B cell (primary cell): Measurements from ENCODE around the gene RIOK1. TPM values are rescaled to one million over a fixed set of nuclear protein-coding genes. Genes with fewer than 3 reads are reported as not detected.

Source experiments
- ATAC-seq: fragments of 200-7000 bp; cut with Tn5 transposase; one replicate; pipeline ENCODE4 v1.10.0; 2021; ENCODE audit warnings: low read depth, mild to moderate bottlenecking, moderate number of reproducible peaks, moderate library complexity
- CTCF ChIA-PET: fragments of 350-600 bp; sonication (Branson Sonifier 250); formaldehyde crosslinking; loops from one replicate; lab custom pipeline; 2021; ENCODE audit warnings: antibody characterized with exemption, inconsistent platforms; lab: Charles Lee
- POLR2A ChIA-PET: fragments of 350-600 bp; sonication (Branson Sonifier 250); formaldehyde crosslinking; loops from one replicate; lab custom pipeline; 2021; ENCODE audit warnings: antibody characterized with exemption; lab: Charles Lee
- DNase-seq: peaks from one replicate; pipeline ENCODE4 v3.0.0; 2013
- H2AFZ ChIP-seq: 2 replicates; pipeline ENCODE4 v1.6.1; 2012; ENCODE audit warnings: mild to moderate bottlenecking, low read depth, low read length; ENCODE audit not compliant: insufficient read depth, poor library complexity, severe bottlenecking
- H3K27ac ChIP-seq, 2 donors: 1 replicate in 1 of 2; 2 replicates in 1 of 2; pipeline ENCODE4 v1.5.1; 2012 to 2013; ENCODE audit warnings: low read length in 2 of 2, mild to moderate bottlenecking in 2 of 2, moderate library complexity in 1 of 2
- H3K27me3 ChIP-seq, 4 experiments: fragments of 200-600 bp in 1 of 4; sonication (generic) in 1 of 4; replicated peaks in 1 of 4; 1 replicate in 2 of 4; 2 replicates in 2 of 4; pipeline versions ENCODE4 v1.6.1 to v1.7.0; 2013 to 2016; ENCODE audit warnings: low read length in 3 of 4, mild to moderate bottlenecking in 2 of 4, mixed read lengths in 1 of 4, moderate library complexity in 1 of 4; ENCODE audit not compliant: insufficient read depth in 4 of 4, control insufficient read depth in 3 of 4; ENCODE audit errors: control extremely low read depth in 1 of 4
- H3K36me3 ChIP-seq, 2 experiments: replicated peaks in 1 of 2; 1 replicate in 1 of 2; 2 replicates in 1 of 2; pipeline versions ENCODE4 v1.6.1 to v1.7.1; 2013; ENCODE audit warnings: low read length in 1 of 2; ENCODE audit not compliant: insufficient read depth in 2 of 2, control insufficient read depth in 1 of 2; ENCODE audit errors: control extremely low read depth in 1 of 2, extremely low read depth in 1 of 2
- H3K4me1 ChIP-seq, 2 donors: fragments of 200-600 bp in 1 of 2; sonication (generic) in 1 of 2; 1 replicate in 1 of 2; 2 replicates in 1 of 2; pipeline versions ENCODE4 v1.5.1 to v1.6.1; 2013 to 2017; ENCODE audit warnings: low read length in 2 of 2; ENCODE audit not compliant: control insufficient read depth in 2 of 2, insufficient read depth in 2 of 2
- H3K4me2 ChIP-seq: replicated peaks from 2 replicates; pipeline ENCODE3; 2012; ENCODE audit warnings: mild to moderate bottlenecking, low read depth, low read length; ENCODE audit not compliant: poor library complexity, severe bottlenecking
- H3K4me3 ChIP-seq, 5 experiments: fragments of 200-600 bp in 1 of 5; sonication (generic) in 1 of 5; 1 replicate in 3 of 5; 2 replicates in 2 of 5; pipeline versions ENCODE4 v1.5.1 to v1.7.0; 2011 to 2016; ENCODE audit warnings: low read length in 4 of 5, mild to moderate bottlenecking in 4 of 5, low read depth in 2 of 5, control low read depth in 1 of 5, moderate library complexity in 1 of 5; ENCODE audit not compliant: insufficient read depth in 1 of 5; ENCODE audit errors: control extremely low read depth in 1 of 5, extremely low read depth in 1 of 5
- H3K79me2 ChIP-seq: fragments of 200-600 bp; sonication (generic); one replicate; pipeline ENCODE4 v1.6.0; 2016; ENCODE audit warnings: low read length; ENCODE audit not compliant: control insufficient read depth, insufficient read depth
- H3K9ac ChIP-seq: fragments of 200-600 bp; sonication (generic); 2 replicates; pipeline ENCODE4 v1.6.1; 2017; ENCODE audit warnings: mild to moderate bottlenecking, low read length, moderate library complexity
- H3K9me3 ChIP-seq, 3 donors: one replicate each; pipeline versions ENCODE4 v1.6.1 to v1.7.1; 2013; ENCODE audit warnings: low read length in 2 of 3; ENCODE audit not compliant: control insufficient read depth in 2 of 3, insufficient read depth in 1 of 3; ENCODE audit errors: control extremely low read depth in 1 of 3
- H4K20me1 ChIP-seq: 2 replicates; pipeline ENCODE4 v1.6.0; 2012; ENCODE audit warnings: mild to moderate bottlenecking, low read length; ENCODE audit not compliant: insufficient read depth, control insufficient read depth, poor library complexity, severe bottlenecking
- H3K27ac Mint-ChIP-seq: one replicate; pipeline ENCODE4 v1.8.0; 2021; ENCODE audit warnings: mixed read lengths
- H3K27me3 Mint-ChIP-seq: one replicate; pipeline ENCODE4 v1.8.0; 2021; ENCODE audit warnings: mixed read lengths
- H3K4me1 Mint-ChIP-seq: one replicate; pipeline ENCODE4 v1.8.0; 2021; ENCODE audit warnings: mixed read lengths
- H3K4me3 Mint-ChIP-seq: one replicate; pipeline ENCODE4 v1.8.0; 2021; ENCODE audit warnings: mixed read lengths
- H3K9me3 Mint-ChIP-seq: one replicate; pipeline ENCODE4 v1.8.0; 2022; ENCODE audit warnings: mixed read lengths; ENCODE audit not compliant: insufficient read depth
- EZH2 ChIP-seq: IDR thresholded peaks from 2 replicates; pipeline ENCODE4 v1.6.1; 2012; ENCODE audit warnings: borderline replicate concordance, low read depth, mild to moderate bottlenecking, moderate library complexity, low read length; ENCODE audit not compliant: insufficient read depth, poor library complexity, severe bottlenecking
- WGBS: methylation state at CpG from one replicate; pipeline ENCODE4 v1.1.5; 2013; ENCODE audit warnings: missing lambda C conversion rate; ENCODE audit not compliant: insufficient coverage; 5-methylcytosine and 5-hydroxymethylcytosine counted together
- intact Hi-C: fragments of 100-400 bp; cut with micrococcal nuclease; formaldehyde crosslinking; loops from one replicate; pipeline ENCODE4 v1.10.0; 2022
- polyA plus RNA-seq: library from polyadenylated mRNA; depleted of rRNA; stranded (reverse); fragments of >200 nt; gene quantifications from 2 replicates; pipeline ENCODE4 v1.2.3, GENCODE V29; 2012
- total RNA-seq, 2 donors: library from RNA; stranded (reverse); fragments of 120-200 nt in 1 of 2; gene quantifications; 1 replicate in 1 of 2; 2 replicates in 1 of 2; pipeline versions ENCODE4 v1.2.3 to v1.2.4, GENCODE V29; 2013 to 2022
- TF ChIP-seq, protein P1 (sequence below): fragments of 200-600 bp; IDR thresholded peaks from one replicate; pipeline ENCODE4 v1.8.0; 2022; ENCODE audit warnings: antibody characterized with exemption, mild to moderate bottlenecking

The RIOK1 gene
- total and polyA plus RNA-seq, 2 donors (not counting 1 experiment from before 2014, with no cell fraction given): 13.9 to 25.9 TPM

DNA sequence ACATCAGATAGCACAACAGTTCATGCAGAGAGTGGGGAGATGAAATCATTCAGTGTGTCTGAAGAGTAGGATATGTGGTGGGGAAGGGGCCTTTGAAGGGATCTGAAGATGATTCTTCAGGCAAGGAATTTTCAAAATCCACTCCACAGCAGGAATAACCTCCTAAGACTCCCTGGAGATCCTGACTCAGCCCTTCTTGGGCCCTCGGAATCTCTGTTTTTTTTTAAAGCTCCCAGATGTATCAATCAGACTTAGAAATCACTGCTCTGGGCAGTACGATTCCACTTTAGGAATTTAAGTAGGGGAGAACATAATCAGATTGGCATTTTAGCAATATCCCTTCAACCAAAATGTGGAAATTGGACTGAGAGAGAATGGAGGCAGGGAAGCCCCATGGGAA lies 55.5 kb downstream of the RIOK1 start:
- Histone ChIP-seq H3K4me1 (peaks cover 0 to 9% of the 10 kb centered on the region in 2 donors), H3K9ac (no peak overlapping the region), H3K4me2 (no peak overlapping the region), H3K79me2 (no peaks in the 10 kb centered on the region), H4K20me1 (no peaks in the 10 kb centered on the region), H3K36me3 (no peaks in the 10 kb centered on the region), H3K27ac (no peak overlapping the region), H3K27me3 (no peaks in the 10 kb centered on the region), H3K9me3 (peaks cover 0 to 11% (median 0%) of the 10 kb centered on the region in 3 donors), H3K4me3 (no peak overlapping the region), H2AFZ (no peak overlapping the region)
- intact Hi-C loops: no loop called here
- ATAC-seq (no peak), DNase-seq (no peak)
- ChIA-PET CTCF (no interaction called here), POLR2A (no interaction called here)
- no peaks in the 10 kb centered on the region for H3K9me3 Mint-ChIP-seq
- H3K27me3 Mint-ChIP-seq: peaks cover 15% of the 10 kb centered on the region
- WGBS: no CpG with 5 or more reads among the region's 2 CpGs
- no peak overlapping the region for H3K4me3 Mint-ChIP-seq
- H3K4me1 Mint-ChIP-seq: peaks cover 5% of the 10 kb centered on the region
- TF ChIP-seq, protein P1, sequence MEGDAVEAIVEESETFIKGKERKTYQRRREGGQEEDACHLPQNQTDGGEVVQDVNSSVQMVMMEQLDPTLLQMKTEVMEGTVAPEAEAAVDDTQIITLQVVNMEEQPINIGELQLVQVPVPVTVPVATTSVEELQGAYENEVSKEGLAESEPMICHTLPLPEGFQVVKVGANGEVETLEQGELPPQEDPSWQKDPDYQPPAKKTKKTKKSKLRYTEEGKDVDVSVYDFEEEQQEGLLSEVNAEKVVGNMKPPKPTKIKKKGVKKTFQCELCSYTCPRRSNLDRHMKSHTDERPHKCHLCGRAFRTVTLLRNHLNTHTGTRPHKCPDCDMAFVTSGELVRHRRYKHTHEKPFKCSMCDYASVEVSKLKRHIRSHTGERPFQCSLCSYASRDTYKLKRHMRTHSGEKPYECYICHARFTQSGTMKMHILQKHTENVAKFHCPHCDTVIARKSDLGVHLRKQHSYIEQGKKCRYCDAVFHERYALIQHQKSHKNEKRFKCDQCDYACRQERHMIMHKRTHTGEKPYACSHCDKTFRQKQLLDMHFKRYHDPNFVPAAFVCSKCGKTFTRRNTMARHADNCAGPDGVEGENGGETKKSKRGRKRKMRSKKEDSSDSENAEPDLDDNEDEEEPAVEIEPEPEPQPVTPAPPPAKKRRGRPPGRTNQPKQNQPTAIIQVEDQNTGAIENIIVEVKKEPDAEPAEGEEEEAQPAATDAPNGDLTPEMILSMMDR: no peak
- TF ChIP-seq EZH2: no peak
- H3K27ac Mint-ChIP-seq: no peak overlapping the region

- no peaks in the 10 kb centered on the region for H3K36me3 ChIP-seq
- H3K4me3 ChIP-seq: no peak overlapping the region
- Mint-ChIP-seq H3K4me1 (no peaks in the 10 kb centered on the region), H3K4me3 (no peak overlapping the region), H3K9me3 (no peaks in the 10 kb centered on the region), H3K27ac (no peak overlapping the region), H3K27me3 (peaks cover 15% of the 10 kb centered on the region)
- no peaks in the 10 kb centered on the region for H3K27me3 ChIP-seq
- H3K9ac ChIP-seq: no peak overlapping the region
- 86% methylated on average over 10 of the region's 12 CpGs for WGBS
- intact Hi-C loops: no loop called here
- H3K4me2 ChIP-seq: no peak overlapping the region
- H3K4me1 ChIP-seq: peaks cover 0 to under 1% of the 10 kb centered on the region in 2 donors
- no peaks in the 10 kb centered on the region for H3K79me2 ChIP-seq
- H4K20me1 ChIP-seq: no peaks in the 10 kb centered on the region
- H2AFZ ChIP-seq: no peak overlapping the region
- POLR2A ChIA-PET: no interaction called here
- TF ChIP-seq EZH2: no peak
- TF ChIP-seq, protein P1: no peak
- peaks cover 0 to 6% (median 0%) of the 10 kb centered on the region in 3 donors for H3K9me3 ChIP-seq
- no peak overlapping the region for H3K27ac ChIP-seq
- CTCF ChIA-PET: no interaction called here
- DNase-seq: no peak
- no peak for ATAC-seq
Observed at GRCh38 chr6:7445885-7446461, 56.4 kb downstream of the RIOK1 start.
